HG02588 (cell line): ENCODE results near the gene TRIP6.
A peak's percentile ranks its signal among the peaks of the same experiment; 100 is the strongest.
"Not testable (repeated sequence)": the region's sequence is repeated elsewhere in the genome, so short reads cannot be mapped to it uniquely, and the experiment has no call there.

Experiments
- ATAC-seq: cut with Tn5 transposase; IDR thresholded peaks from one replicate; pipeline ENCODE4 v1.9.1; 2021; ENCODE audit warnings: mild to moderate bottlenecking, moderate library complexity; ENCODE audit not compliant: unreplicated experiment

TRIP6 gene

GRCh38 chr7:100837099-100837836 is 29.9 kb upstream of the TRIP6 start:
- ATAC-seq: peak; percentile 89

- ATAC-seq: no peak
Measured at GRCh38 chr7:100839361-100839760, 27.8 kb upstream of the TRIP6 start.

- no peak for ATAC-seq
Measured at GRCh38 chr7:100840470-100841100, 26.6 kb upstream of the TRIP6 start.

GRCh38 chr7:100847360-100847759 is 19.8 kb upstream of the TRIP6 start:
- no peak for ATAC-seq

- peak; percentile 91 for ATAC-seq
Measured at GRCh38 chr7:100852048-100852872, 14.9 kb upstream of the TRIP6 start, which contains the start of gene SLC12A9. TSS of gene SLC12A9 (plus strand) at chr7:100852713. CDS start at chr7:100854198, 1,485 bp downstream.

GRCh38 chr7:100854146-100854895 is 12.9 kb upstream of the TRIP6 start:
- no peak for ATAC-seq

GRCh38 chr7:100854899-100855298 is 12.3 kb upstream of the TRIP6 start:
- ATAC-seq: not testable (repeated sequence)

- ATAC-seq: no peak
Measured at GRCh38 chr7:100855515-100855914, 11.7 kb upstream of the TRIP6 start.

- no peak for ATAC-seq
Measured at GRCh38 chr7:100856871-100857282, 10.3 kb upstream of the TRIP6 start.

- no peak for ATAC-seq
Measured at GRCh38 chr7:100859856-100860255, 7.3 kb upstream of the TRIP6 start.

- no peak for ATAC-seq
Measured at GRCh38 chr7:100860702-100861615, 6.2 kb upstream of the TRIP6 start.

- no peak for ATAC-seq
Measured at GRCh38 chr7:100861616-100861985, 5.6 kb upstream of the TRIP6 start.

GRCh38 chr7:100863406-100863950 is 3.7 kb upstream of the TRIP6 start:
- no peak for ATAC-seq

- no peak for ATAC-seq
Measured at GRCh38 chr7:100864263-100864845, 2.8 kb upstream of the TRIP6 start.

- ATAC-seq: no peak
Measured at GRCh38 chr7:100865372-100865911, 1.7 kb upstream of the TRIP6 start.

- ATAC-seq: no peak
Measured at GRCh38 chr7:100865938-100866728, 1.1 kb upstream of the TRIP6 start.

GRCh38 chr7:100866729-100867039 is 503 bp upstream of the TRIP6 start:
- no peak for ATAC-seq

- ATAC-seq: peak; percentile 13
Measured at GRCh38 chr7:100867776-100868485, 744 bp downstream of the TRIP6 start.
